ENCODE measurements around the gene SMPDL3B. TPM values are rescaled to one million over a fixed set of nuclear protein-coding genes. Genes with fewer than 3 reads are reported as not detected.

SMPDL3B gene
- polyA plus RNA-seq, 1 donor (not counting 4 experiments of a cell fraction or from before 2014, with no cell fraction given): 0.51 TPM

DNA sequence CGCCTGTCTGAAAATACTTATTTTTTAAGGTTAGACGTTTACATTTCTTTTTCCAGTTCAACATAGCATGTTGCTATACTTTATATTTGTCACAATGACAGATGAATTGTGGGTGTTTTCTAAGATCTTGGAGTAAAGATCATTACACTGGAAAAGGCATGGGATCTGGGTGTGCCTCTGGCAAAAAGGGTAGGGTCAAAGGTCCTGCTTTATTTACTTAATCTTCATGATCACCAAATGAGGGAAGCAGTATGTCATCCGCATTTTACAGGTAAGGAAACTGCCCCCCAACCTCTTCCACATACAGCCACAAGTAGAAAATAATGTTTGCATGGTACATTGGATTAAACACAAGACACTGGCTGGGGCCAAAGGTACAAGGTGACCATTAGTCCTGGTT, 12.5 kb upstream of the SMPDL3B start:
- TF ChIP-seq CTCF (optimal IDR thresholded peaks at IDR 0.05 in 1 of 3, IDR thresholded peaks at IDR 0.05 in 1 of 3, conservative IDR thresholded peaks at IDR 0.05 in 1 of 3; ENCODE audit: extremely low read depth in 1 of 3, insufficient read depth in 2 of 3, low read length in 3 of 3) (no peak), EZH2 (IDR thresholded peaks at IDR 0.05; ENCODE audit: low read length) (no peak)
- FAIRE-seq: no peak

GRCh38 chr1:27928216-27928954, 6.4 kb upstream of the SMPDL3B start:
- no peak for FAIRE-seq
- H3K4me3 ChIP-seq (ENCODE audit: control insufficient read depth in 2 of 3, extremely low read depth in 1 of 3, insufficient read depth in 2 of 3, low read depth in 1 of 3, low read length in 3 of 3): no peak overlapping the region
- H3K36me3 ChIP-seq (ENCODE audit: control insufficient read depth in 2 of 2, extremely low read depth in 1 of 2, insufficient read depth in 2 of 2, low read length in 2 of 2): no peaks in the 10 kb centered on the region
- TF ChIP-seq EZH2 (IDR thresholded peaks at IDR 0.05; ENCODE audit: low read length) (no peak), CTCF (optimal IDR thresholded peaks at IDR 0.05 in 1 of 3, IDR thresholded peaks at IDR 0.05 in 1 of 3, conservative IDR thresholded peaks at IDR 0.05 in 1 of 3; ENCODE audit: extremely low read depth in 1 of 3, insufficient read depth in 2 of 3, low read length in 3 of 3) (no peak)
- no peaks in the 10 kb centered on the region for H3K9me3 ChIP-seq (ENCODE audit: control insufficient read depth, low read depth, low read length)
- H3K27ac ChIP-seq (ENCODE audit: control insufficient read depth, insufficient read depth, low read length): no peak overlapping the region
- no peaks in the 10 kb centered on the region for H3K4me1 ChIP-seq (ENCODE audit: control insufficient read depth, extremely low read depth, insufficient read depth, low read length)
- H3K9ac ChIP-seq (ENCODE audit: control insufficient read depth, extremely low read depth, insufficient read depth, low read length): no peak overlapping the region
- no peak overlapping the region for H2AFZ ChIP-seq (ENCODE audit: control insufficient read depth, low read length)
- dilution Hi-C loops (cut with MboI; ENCODE audit: extremely low pct_ligation_motif_present, low sequenced_read_pairs): no loop called here
- no peak for DNase-seq (ENCODE audit: low read depth, low spot score)
- no peaks in the 10 kb centered on the region for H3K27me3 ChIP-seq (ENCODE audit: control insufficient read depth, extremely low read depth, insufficient read depth, low read length)
- no peaks in the 10 kb centered on the region for H3K9me1 ChIP-seq (ENCODE audit: control insufficient read depth, extremely low read depth, insufficient read depth, low read length)
- H3K4me2 ChIP-seq (ENCODE audit: control insufficient read depth, extremely low read depth, insufficient read depth, low read depth, low read length): no peak overlapping the region
- no peaks in the 10 kb centered on the region for H3K79me2 ChIP-seq (ENCODE audit: control insufficient read depth, insufficient read depth, low read length)
- no peaks in the 10 kb centered on the region for H4K20me1 ChIP-seq (ENCODE audit: control insufficient read depth, extremely low read depth, insufficient read depth, low read length)

More for the DNA sequence above, 12.5 kb upstream of the SMPDL3B start:
- Histone ChIP-seq H3K9ac (ENCODE audit: control insufficient read depth, extremely low read depth, insufficient read depth, low read length) (no peak overlapping the region), H3K9me1 (ENCODE audit: control insufficient read depth, extremely low read depth, insufficient read depth, low read length) (no peaks in the 10 kb centered on the region), H3K79me2 (ENCODE audit: control insufficient read depth, insufficient read depth, low read length) (no peaks in the 10 kb centered on the region), H3K27me3 (ENCODE audit: control insufficient read depth, extremely low read depth, insufficient read depth, low read length) (no peaks in the 10 kb centered on the region), H3K4me3 (ENCODE audit: control insufficient read depth in 2 of 3, extremely low read depth in 1 of 3, insufficient read depth in 2 of 3, low read depth in 1 of 3, low read length in 3 of 3) (no peak overlapping the region), H2AFZ (ENCODE audit: control insufficient read depth, low read length) (no peak overlapping the region), H3K4me2 (ENCODE audit: control insufficient read depth, extremely low read depth, insufficient read depth, low read depth, low read length) (no peak overlapping the region), H3K9me3 (ENCODE audit: control insufficient read depth, low read depth, low read length) (no peaks in the 10 kb centered on the region), H3K27ac (ENCODE audit: control insufficient read depth, insufficient read depth, low read length) (no peak overlapping the region), H3K4me1 (ENCODE audit: control insufficient read depth, extremely low read depth, insufficient read depth, low read length) (peaks cover 12% of the 10 kb centered on the region), H3K36me3 (ENCODE audit: control insufficient read depth in 2 of 2, extremely low read depth in 1 of 2, insufficient read depth in 2 of 2, low read length in 2 of 2) (no peaks in the 10 kb centered on the region), H4K20me1 (ENCODE audit: control insufficient read depth, extremely low read depth, insufficient read depth, low read length) (no peaks in the 10 kb centered on the region)
- DNase-seq (ENCODE audit: low read depth, low spot score): no peak
- dilution Hi-C loops (cut with MboI; ENCODE audit: extremely low pct_ligation_motif_present, low sequenced_read_pairs): no loop called here
